SK-N-SH (cell line): ENCODE data around the gene RHPN2.

Experiments used
- CTCF ChIP-seq: fragments of 200-600 bp; sonication (generic); IDR thresholded peaks from 2 replicates; pipeline ENCODE4 v1.6.1; 2017; ENCODE audit warnings: antibody characterized with exemption, mild to moderate bottlenecking, moderate library complexity
- EP300 ChIP-seq, 2 experiments: IDR thresholded peaks; 2 replicates each; pipeline versions ENCODE4 v1.4.0 to v1.6.1; 2012; ENCODE audit warnings: borderline replicate concordance in 1 of 2, low read depth in 1 of 2, low read length in 1 of 2
- GATA2 ChIP-seq: sonication (generic); formaldehyde crosslinking; IDR thresholded peaks from 2 replicates; pipeline ENCODE4 v1.5.0; 2020; ENCODE audit warnings: mild to moderate bottlenecking, missing genetic modification reagents
- MXI1 ChIP-seq: IDR thresholded peaks from 2 replicates; pipeline ENCODE4 v1.6.1; 2012; ENCODE audit warnings: mild to moderate bottlenecking, low read depth, low read length, improper control_type of control experiment
- SIN3A ChIP-seq: IDR thresholded peaks from 2 replicates; pipeline ENCODE4 v1.6.1; 2012; ENCODE audit warnings: low read depth, mild to moderate bottlenecking, low read length, moderate library complexity, borderline replicate concordance

GRCh38 chr19:33090179-33090578, 25.5 kb upstream of the RHPN2 start:
- TF ChIP-seq CTCF (no peak), EP300 (IDR thresholded peaks at IDR 0.05; ENCODE audit: borderline replicate concordance in 1 of 2, low read depth in 1 of 2, low read length in 1 of 2) (no peak), SIN3A (no peak), MXI1 (no peak), GATA2 (CRISPR knock-in tag) (no peak)
